Panc1 (cell line): Measurements from ENCODE around the gene ACE2. TPM values are rescaled to one million over a fixed set of nuclear protein-coding genes. Genes with fewer than 3 reads are reported as not detected.

Experiments
- ATAC-seq: fragments of 200-7000 bp; cut with Tn5 transposase; 2 replicates; pipeline ENCODE4 v1.9.1; 2020; ENCODE audit warnings: mild to moderate bottlenecking, moderate library complexity
- BruUV-seq: library from RNA; stranded (reverse); fragments of 400-500 nt; replicated peaks from 2 replicates; lab custom pipeline; 2021; lab: Mats Ljungman, UMichigan
- CTCF ChIA-PET: fragments of 300-600 bp; sonication (Branson Sonifier 250); formaldehyde crosslinking; loops from one replicate; lab custom pipeline; 2022; ENCODE audit warnings: antibody characterized with exemption; lab: Charles Lee
- POLR2A ChIA-PET: fragments of 300-600 bp; sonication (Branson Sonifier 250); formaldehyde crosslinking; loops from one replicate; lab custom pipeline; 2022; ENCODE audit warnings: antibody characterized with exemption; lab: Charles Lee
- DNase-seq: peaks from one replicate; pipeline ENCODE4 v3.0.0-alpha.2; 2010; ENCODE audit warnings: low read depth, low spot score
- H3K27ac ChIP-seq: 2 replicates; pipeline ENCODE4 v1.5.1; 2011; ENCODE audit warnings: mild to moderate bottlenecking, low read length, inconsistent platforms
- H3K27me3 ChIP-seq: fragments of 200-500 bp; sonication (Bioruptor generic); 2 replicates; pipeline ENCODE4 v1.6.0; 2014; ENCODE audit warnings: low read length, inconsistent platforms; ENCODE audit not compliant: control insufficient read depth, insufficient read depth
- H3K36me3 ChIP-seq: fragments of 200-500 bp; sonication (Bioruptor generic); 2 replicates; pipeline ENCODE4 v1.5.1; 2014; ENCODE audit warnings: inconsistent platforms, mild to moderate bottlenecking, low read length, moderate library complexity; ENCODE audit not compliant: control insufficient read depth, insufficient read depth
- H3K4me1 ChIP-seq: 2 replicates; pipeline ENCODE4 v1.5.1; 2011; ENCODE audit warnings: inconsistent platforms, mild to moderate bottlenecking, low read length, moderate library complexity; ENCODE audit not compliant: control insufficient read depth, insufficient read depth
- H3K4me3 ChIP-seq, 2 experiments: 2 replicates each; pipeline ENCODE4 v1.5.1; 2011 to 2012; ENCODE audit warnings: low read depth in 2 of 2, low read length in 2 of 2, mild to moderate bottlenecking in 2 of 2, inconsistent platforms in 1 of 2, moderate library complexity in 1 of 2
- H3K9me3 ChIP-seq: fragments of 200-500 bp; sonication (Bioruptor generic); 2 replicates; pipeline ENCODE4 v1.5.1; 2014; ENCODE audit warnings: low read depth, mild to moderate bottlenecking, inconsistent platforms, low read length, moderate library complexity; ENCODE audit not compliant: control insufficient read depth, insufficient read depth
- CTCF ChIP-seq: fragments of 450-650 bp; IDR thresholded peaks from 2 replicates; pipeline ENCODE4 v1.5.1; 2017; ENCODE audit warnings: mild to moderate bottlenecking
- POLR2AphosphoS5 ChIP-seq: IDR thresholded peaks from 2 replicates; pipeline ENCODE4 v1.6.1; 2012; ENCODE audit warnings: mild to moderate bottlenecking, low read depth, low read length, moderate library complexity
- REST ChIP-seq, 2 experiments: IDR thresholded peaks; 2 replicates each; pipeline ENCODE4 v1.6.1; 2011 to 2012; ENCODE audit warnings: low read depth in 2 of 2, control low read depth in 1 of 2, low read length in 1 of 2, mild to moderate bottlenecking in 1 of 2, moderate library complexity in 1 of 2; ENCODE audit not compliant: insufficient read depth in 1 of 2
- SIN3A ChIP-seq: IDR thresholded peaks from 2 replicates; pipeline ENCODE4 v1.6.1; 2012; ENCODE audit warnings: low read depth, mild to moderate bottlenecking, low read length, moderate library complexity, borderline replicate concordance; ENCODE audit not compliant: insufficient read depth
- TCF7L2 ChIP-seq: IDR thresholded peaks from 2 replicates; pipeline ENCODE4 v1.6.1; 2011; ENCODE audit warnings: mild to moderate bottlenecking, low read depth, low read length, inconsistent platforms
- in situ Hi-C: cut with HindIII; loops from 2 replicates; pipeline ENCODE4 v1.10.0; 2016; ENCODE audit warnings: low sequenced_read_pairs, low pct_unique_long_range_greater_than_20kb
- intact Hi-C: fragments of 100-400 bp; cut with micrococcal nuclease; formaldehyde crosslinking; loops from one replicate; pipeline ENCODE4 v1.10.0; 2022; ENCODE audit not compliant: unreplicated experiment
- total RNA-seq: library from RNA; stranded (reverse); gene quantifications from one replicate; pipeline ENCODE4 v1.2.1, GENCODE V29; 2021; ENCODE audit not compliant: unreplicated experiment

ACE2 gene
- total RNA-seq, 1 experiment from 2014 or later, result not detected

- no TSS peak for BruUV-seq
- no peaks in the 10 kb centered on the region for H3K9me3 ChIP-seq
- no peak overlapping the region for H3K4me3 ChIP-seq
- no peak overlapping the region for H3K27ac ChIP-seq
- ATAC-seq (no peak), DNase-seq (no peak)
- H3K36me3 ChIP-seq, result no peaks in the 10 kb centered on the region
- intact Hi-C loops (no loop called here), in situ Hi-C loops (no loop called here)
- no peaks in the 10 kb centered on the region for H3K4me1 ChIP-seq
- CTCF ChIA-PET, result no interaction called here
- POLR2A ChIA-PET, result no interaction called here
- no peaks in the 10 kb centered on the region for H3K27me3 ChIP-seq
- TF ChIP-seq SIN3A (no peak), TCF7L2 (no peak)
These were observed 43.8 kb upstream of the ACE2 start for GRCh38 chrX:15644560-15644872.

- no peak for TF ChIP-seq CTCF
- TF ChIP-seq POLR2AphosphoS5, result no peak
- TF ChIP-seq REST (IDR thresholded peaks at IDR 0.05; ENCODE audit: insufficient read depth in 1 of 2, low read depth in 2 of 2, low read length in 1 of 2), result no peak
- no peak for TF ChIP-seq TCF7L2
- no peak for TF ChIP-seq SIN3A
- intact Hi-C loops (no loop called here), in situ Hi-C loops (no loop called here)
- ChIA-PET POLR2A (no interaction called here), CTCF (no interaction called here)
- Histone ChIP-seq H3K36me3 (no peaks in the 10 kb centered on the region), H3K4me3 (no peak overlapping the region), H3K27ac (no peak overlapping the region), H3K9me3 (no peaks in the 10 kb centered on the region), H3K4me1 (no peaks in the 10 kb centered on the region), H3K27me3 (no peaks in the 10 kb centered on the region)
- DNase-seq, result no peak
- BruUV-seq, result no TSS peak
- ATAC-seq, result no peak
These were observed 43.2 kb upstream of the ACE2 start for GRCh38 chrX:15643786-15644559.

- ChIA-PET CTCF (no interaction called here), POLR2A (no interaction called here)
- H3K27ac ChIP-seq, result no peak overlapping the region
- no peaks in the 10 kb centered on the region for H3K9me3 ChIP-seq
- intact Hi-C loops, result no loop called here
- DNase-seq, result no peak
- in situ Hi-C loops, result no loop called here
- ATAC-seq, result no peak
- no peaks in the 10 kb centered on the region for H3K36me3 ChIP-seq
- no TSS peak for BruUV-seq
- H3K4me3 ChIP-seq, result no peak overlapping the region
- H3K27me3 ChIP-seq, result no peaks in the 10 kb centered on the region
- H3K4me1 ChIP-seq, result no peaks in the 10 kb centered on the region
- TF ChIP-seq POLR2AphosphoS5 (no peak), REST (IDR thresholded peaks at IDR 0.05; ENCODE audit: insufficient read depth in 1 of 2, low read depth in 2 of 2, low read length in 1 of 2) (no peak), CTCF (no peak), TCF7L2 (no peak), SIN3A (no peak)
These were observed 30.9 kb upstream of the ACE2 start for GRCh38 chrX:15631637-15632036.
